Progenitor cell of endocrine pancreas (in vitro differentiated cells): ENCODE results near the gene LRRC3B. TPM values are rescaled to one million over a fixed set of nuclear protein-coding genes. Genes with fewer than 3 reads are reported as not detected.

Experiments
- DNase-seq: peaks from one replicate; pipeline ENCODE4 v3.0.0; 2021; ENCODE audit warnings: low spot score; ENCODE audit not compliant: unreplicated experiment
- H3K27ac Mint-ChIP-seq: 2 replicates; pipeline ENCODE4 v1.8.0; 2021; ENCODE audit warnings: mild to moderate bottlenecking, moderate library complexity, mixed read lengths
- H3K27me3 Mint-ChIP-seq: 2 replicates; pipeline ENCODE4 v1.8.0; 2021; ENCODE audit warnings: mixed read lengths
- H3K36me3 Mint-ChIP-seq: 2 replicates; pipeline ENCODE4 v1.8.0; 2022; ENCODE audit warnings: mixed read lengths; ENCODE audit not compliant: insufficient read depth
- H3K4me1 Mint-ChIP-seq: 2 replicates; pipeline ENCODE4 v1.8.0; 2021; ENCODE audit warnings: low read depth, mixed read lengths
- H3K4me3 Mint-ChIP-seq: 2 replicates; pipeline ENCODE4 v1.8.0; 2021; ENCODE audit warnings: low read depth, mild to moderate bottlenecking, moderate library complexity, mixed read lengths
- H3K9me3 Mint-ChIP-seq: 2 replicates; pipeline ENCODE4 v1.8.0; 2021; ENCODE audit warnings: low read depth, mixed read lengths
- CTCF ChIP-seq: fragments of 200-600 bp; sonication (generic); IDR thresholded peaks from one replicate; pipeline ENCODE4 v1.5.0; 2021; ENCODE audit warnings: antibody characterized with exemption, mild to moderate bottlenecking; ENCODE audit not compliant: unreplicated experiment
- total RNA-seq: library from RNA; stranded (reverse); gene quantifications from 2 replicates; pipeline ENCODE4 v1.2.1, GENCODE V29; 2021

LRRC3B gene
- total RNA-seq, 1 donor from 2014 or later, result 0.29 TPM

GRCh38 chr3:26634601-26635000 lies 12.0 kb downstream of the LRRC3B start:
- Mint-ChIP-seq H3K4me1 (no peaks in the 10 kb centered on the region), H3K4me3 (no peak overlapping the region), H3K9me3 (no peaks in the 10 kb centered on the region), H3K27ac (no peak overlapping the region), H3K27me3 (peaks cover 3% of the 10 kb centered on the region), H3K36me3 (no peaks in the 10 kb centered on the region)
- TF ChIP-seq CTCF, result no peak
- no peak for DNase-seq

- Mint-ChIP-seq H3K36me3 (no peaks in the 10 kb centered on the region), H3K27ac (no peak overlapping the region), H3K27me3 (peaks cover 3% of the 10 kb centered on the region), H3K4me3 (no peak overlapping the region), H3K9me3 (no peaks in the 10 kb centered on the region), H3K4me1 (no peaks in the 10 kb centered on the region)
- no peak for TF ChIP-seq CTCF
- no peak for DNase-seq
Measured at GRCh38 chr3:26636096-26636727, 13.6 kb downstream of the LRRC3B start.

GRCh38 chr3:26637698-26638097 lies 15.1 kb downstream of the LRRC3B start:
- no peak overlapping the region for H3K4me3 Mint-ChIP-seq
- no peak for DNase-seq
- no peaks in the 10 kb centered on the region for H3K36me3 Mint-ChIP-seq
- no peaks in the 10 kb centered on the region for H3K4me1 Mint-ChIP-seq
- no peak for TF ChIP-seq CTCF
- H3K27me3 Mint-ChIP-seq, result no peaks in the 10 kb centered on the region
- no peaks in the 10 kb centered on the region for H3K9me3 Mint-ChIP-seq
- no peak overlapping the region for H3K27ac Mint-ChIP-seq

- no peak for TF ChIP-seq CTCF
- Mint-ChIP-seq H3K27me3 (no peaks in the 10 kb centered on the region), H3K4me1 (no peaks in the 10 kb centered on the region), H3K27ac (no peak overlapping the region), H3K9me3 (no peaks in the 10 kb centered on the region), H3K36me3 (no peaks in the 10 kb centered on the region), H3K4me3 (no peak overlapping the region)
- DNase-seq, result no peak
Measured at GRCh38 chr3:26638113-26638512, 15.5 kb downstream of the LRRC3B start.

- no peak overlapping the region for H3K4me3 Mint-ChIP-seq
- no peak overlapping the region for H3K27ac Mint-ChIP-seq
- TF ChIP-seq CTCF, result no peak
- no peak for DNase-seq
- no peaks in the 10 kb centered on the region for H3K27me3 Mint-ChIP-seq
- H3K36me3 Mint-ChIP-seq, result no peaks in the 10 kb centered on the region
- no peaks in the 10 kb centered on the region for H3K4me1 Mint-ChIP-seq
- H3K9me3 Mint-ChIP-seq, result no peaks in the 10 kb centered on the region
Measured at GRCh38 chr3:26639339-26639738, 16.8 kb downstream of the LRRC3B start.
